Measurements from ENCODE around the gene ROR2. TPM values are rescaled to one million over a fixed set of nuclear protein-coding genes. Genes with fewer than 3 reads are reported as not detected.

ROR2 gene
- total and polyA plus RNA-seq, 2 of the 8 experiments (the other 6 are each of a cell fraction or from before 2014, with no cell fraction given): 2.7 to 4.3 TPM

DNA sequence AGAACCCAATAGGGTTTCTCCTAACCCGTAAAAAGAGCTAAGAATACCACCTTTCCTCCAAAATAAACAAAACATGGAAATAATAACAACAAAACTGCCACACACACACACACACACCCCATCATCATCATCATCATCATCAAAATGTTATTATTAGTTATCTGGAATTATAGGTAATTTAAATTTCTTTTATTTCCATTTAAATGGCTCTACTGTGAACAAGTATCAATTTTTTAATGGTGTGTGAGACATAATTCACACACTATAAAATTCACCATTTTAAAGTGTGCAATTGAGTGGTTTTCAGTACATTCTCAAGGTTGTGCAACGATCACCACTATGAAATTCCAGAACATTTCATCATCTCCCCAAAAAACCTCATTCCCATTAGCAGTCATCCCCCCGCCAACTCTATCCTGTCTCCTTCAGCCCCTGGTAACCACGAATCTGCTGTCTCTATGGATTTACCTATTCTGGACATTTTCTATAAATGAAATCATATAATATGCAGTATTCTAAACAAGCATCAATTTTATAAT lies 172.7 kb downstream of the ROR2 start (continued):
- TF ChIP-seq, protein P1, sequence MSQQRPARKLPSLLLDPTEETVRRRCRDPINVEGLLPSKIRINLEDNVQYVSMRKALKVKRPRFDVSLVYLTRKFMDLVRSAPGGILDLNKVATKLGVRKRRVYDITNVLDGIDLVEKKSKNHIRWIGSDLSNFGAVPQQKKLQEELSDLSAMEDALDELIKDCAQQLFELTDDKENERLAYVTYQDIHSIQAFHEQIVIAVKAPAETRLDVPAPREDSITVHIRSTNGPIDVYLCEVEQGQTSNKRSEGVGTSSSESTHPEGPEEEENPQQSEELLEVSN (IDR thresholded peaks at IDR 0.05): no peak
- no peak for TF ChIP-seq JUND (IDR thresholded peaks at IDR 0.05; ENCODE audit: low read length)

Measured in H1 (cell line).